ENCODE data around the gene VIT.

Gene VIT

GRCh38 chr2:36696533-36696932 is at the start of gene VIT:
TSS of gene VIT (plus strand) at chr2:36696707. CDS start at chr2:36716371, 19,664 bp downstream.
- DNase-seq, result no peak

- DNase-seq, result no peak
Measured at GRCh38 chr2:36650031-36650829, 46.3 kb upstream of the VIT start.

- no peak for DNase-seq
Measured at GRCh38 chr2:36653155-36653554, 43.4 kb upstream of the VIT start.

GRCh38 chr2:36653967-36654694 is 42.4 kb upstream of the VIT start:
- no peak for DNase-seq

GRCh38 chr2:36655453-36655852 is 41.1 kb upstream of the VIT start:
- no peak for DNase-seq

- DNase-seq, result no peak
Measured at GRCh38 chr2:36657703-36658102, 38.8 kb upstream of the VIT start.

- no peak for DNase-seq
Measured at GRCh38 chr2:36658277-36658748, 38.2 kb upstream of the VIT start.

GRCh38 chr2:36659218-36659617 is 37.3 kb upstream of the VIT start:
- no peak for DNase-seq

GRCh38 chr2:36659872-36660312 is 36.6 kb upstream of the VIT start:
- no peak for DNase-seq

GRCh38 chr2:36662638-36663037 is 33.9 kb upstream of the VIT start:
- DNase-seq, result no peak

GRCh38 chr2:36663295-36663694 is 33.2 kb upstream of the VIT start:
- DNase-seq, result no peak

GRCh38 chr2:36663851-36664695 is 32.4 kb upstream of the VIT start:
- DNase-seq, result no peak

GRCh38 chr2:36664696-36665076 is 31.8 kb upstream of the VIT start:
- no peak for DNase-seq

GRCh38 chr2:36667931-36668330 is 28.6 kb upstream of the VIT start:
- DNase-seq, result no peak

- no peak for DNase-seq
Measured at GRCh38 chr2:36670881-36671595, 25.5 kb upstream of the VIT start.

GRCh38 chr2:36671731-36672130 is 24.8 kb upstream of the VIT start:
- DNase-seq, result no peak

GRCh38 chr2:36672199-36672598 is 24.3 kb upstream of the VIT start:
- no peak for DNase-seq

GRCh38 chr2:36675579-36676282 is 20.8 kb upstream of the VIT start:
- no peak for DNase-seq

GRCh38 chr2:36676364-36676763 is 20.1 kb upstream of the VIT start:
- no peak for DNase-seq

GRCh38 chr2:36677386-36677785 is 19.1 kb upstream of the VIT start:
- DNase-seq, result no peak

GRCh38 chr2:36677996-36678605 is 18.4 kb upstream of the VIT start:
- DNase-seq, result no peak
